Right hindlimb (tissue), 1 donor: Measurements from ENCODE around the gene COL21A1.

Source experiments
- DNase-seq: peaks from one replicate; pipeline ENCODE4 v3.0.0-alpha.2; 2018

COL21A1 gene

DNA sequence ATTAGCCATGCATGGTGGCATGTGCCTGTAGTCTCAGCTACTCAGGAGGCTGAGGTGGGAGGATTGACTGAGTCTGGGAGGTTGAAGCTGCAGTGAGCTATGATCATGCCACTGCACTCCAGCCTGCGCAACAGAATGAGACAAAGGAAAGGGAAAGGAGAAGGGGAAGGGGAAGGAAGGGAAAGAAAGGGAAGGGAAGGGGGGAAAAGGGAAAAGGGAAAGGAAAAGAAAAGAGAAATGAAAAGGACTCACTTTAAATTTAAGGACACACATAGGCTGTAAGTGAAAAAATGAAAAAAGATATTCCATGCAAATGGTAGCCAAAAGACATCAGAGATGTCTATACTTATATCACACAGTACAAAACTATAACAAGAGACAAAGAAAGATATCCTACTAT, 74.2 kb downstream of the COL21A1 start:
- no peak for DNase-seq

DNA sequence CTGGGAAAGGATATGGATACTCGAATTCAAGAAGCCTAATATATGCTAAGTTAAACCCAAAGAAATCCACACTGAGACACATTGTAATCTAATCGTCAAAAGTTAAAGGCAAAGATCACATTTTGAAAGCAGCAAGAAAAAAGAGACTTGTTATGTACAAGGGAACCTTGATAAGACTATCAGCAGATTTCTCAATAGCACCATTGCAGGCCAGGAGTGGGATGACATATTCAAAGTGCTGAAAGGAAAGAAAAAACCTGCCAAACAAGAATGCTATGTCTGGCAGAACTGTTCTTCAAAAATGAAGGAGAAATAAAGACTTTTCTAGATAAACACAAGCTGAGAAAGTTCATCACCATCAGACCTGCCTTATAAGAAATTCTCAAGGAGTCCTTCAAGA, 75.2 kb downstream of the COL21A1 start:
- DNase-seq = no peak

DNA sequence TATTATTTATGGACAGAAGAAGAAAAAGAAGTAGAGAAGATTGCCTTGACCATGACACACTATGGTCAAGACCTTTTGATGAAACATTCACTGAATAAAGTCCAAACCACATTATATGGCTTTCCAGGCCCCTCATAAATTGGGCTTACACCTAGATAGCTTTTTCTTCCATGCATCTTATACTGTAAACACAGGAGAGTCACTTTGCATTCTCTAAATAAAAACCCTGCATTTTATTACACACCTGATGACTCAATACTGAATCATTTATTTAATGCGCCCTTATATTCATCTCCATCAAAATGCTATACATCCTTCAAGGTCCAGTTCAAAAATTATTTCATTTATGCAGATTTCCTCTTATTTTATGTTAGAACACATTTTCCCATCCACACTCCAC, 78.0 kb downstream of the COL21A1 start:
- no peak for DNase-seq

DNA sequence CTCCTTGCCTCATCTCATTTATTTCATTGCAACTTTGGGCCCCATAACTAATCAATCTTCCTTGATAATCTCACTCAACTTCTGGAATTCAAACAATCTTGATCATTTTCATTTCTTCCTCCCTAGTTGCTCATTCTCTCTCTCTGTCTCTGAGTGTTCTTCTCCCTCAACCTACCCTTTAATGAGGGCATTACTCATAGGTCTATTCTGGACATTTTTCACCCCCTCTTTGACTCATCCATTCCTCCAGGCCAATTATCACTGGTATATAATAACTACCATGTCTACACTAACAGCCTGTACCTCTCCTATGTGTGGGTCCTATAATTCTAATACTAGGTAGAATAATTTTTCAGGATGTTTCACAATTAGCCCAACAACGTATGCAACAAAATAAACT, 78.8 kb downstream of the COL21A1 start:
- DNase-seq = no peak

DNA sequence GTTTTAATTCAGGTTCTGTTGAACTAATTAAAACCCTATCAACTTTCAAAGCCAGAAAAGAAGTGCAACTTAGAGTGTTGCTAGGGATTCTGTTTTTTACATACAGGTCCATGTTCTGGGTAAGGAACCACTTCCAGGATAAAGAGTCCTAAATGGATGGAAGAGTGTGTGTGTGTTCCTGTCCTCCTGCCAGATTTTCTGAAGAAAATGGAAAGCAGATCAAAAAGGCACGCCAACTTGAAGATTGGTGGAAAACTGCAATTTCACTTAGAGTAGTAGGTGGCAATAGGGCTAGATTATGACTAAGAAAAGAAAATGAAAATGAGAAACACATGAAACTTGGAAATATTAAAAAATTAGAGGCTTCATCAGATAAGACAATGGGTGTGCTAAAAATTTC, 85.3 kb downstream of the COL21A1 start:
- DNase-seq = no peak

DNA sequence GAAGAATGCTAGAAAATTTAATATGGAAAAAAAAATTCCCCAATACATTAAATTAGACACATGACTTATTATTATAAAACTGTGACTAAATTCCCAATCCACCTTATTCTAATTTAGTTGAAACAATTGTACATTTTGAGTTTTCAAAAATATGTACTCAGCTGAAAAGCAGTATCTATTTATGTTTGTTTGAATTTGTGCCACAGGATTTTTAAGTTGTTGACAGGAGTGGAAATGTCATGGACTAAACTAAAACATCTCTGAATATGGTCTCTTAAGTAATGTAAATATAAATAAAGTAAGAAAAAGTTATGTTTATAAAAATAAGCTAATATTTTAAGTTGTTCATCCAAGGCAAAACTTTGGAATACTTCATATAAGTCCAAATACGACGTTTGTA, 86.9 kb downstream of the COL21A1 start:
- DNase-seq = no peak

DNA sequence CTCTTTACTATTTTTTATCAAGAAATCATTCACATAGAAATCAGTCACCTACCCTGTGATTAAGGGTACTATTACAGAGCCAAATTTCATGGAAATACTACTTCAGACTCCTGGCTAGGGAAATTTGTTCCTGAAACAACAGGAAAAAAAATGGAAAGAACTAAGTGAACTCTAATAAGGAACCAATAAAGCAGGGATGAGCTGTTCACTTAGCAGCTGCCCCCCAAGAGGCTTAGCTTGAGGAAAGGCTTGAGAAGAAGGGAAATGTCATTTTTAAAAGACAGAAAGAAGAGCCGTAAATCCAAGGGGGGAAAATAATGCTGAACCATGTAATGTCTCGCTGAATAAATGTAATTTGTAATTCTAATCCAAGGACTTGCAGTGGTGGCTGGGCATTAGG, 88.8 kb downstream of the COL21A1 start:
- DNase-seq = no peak

DNA sequence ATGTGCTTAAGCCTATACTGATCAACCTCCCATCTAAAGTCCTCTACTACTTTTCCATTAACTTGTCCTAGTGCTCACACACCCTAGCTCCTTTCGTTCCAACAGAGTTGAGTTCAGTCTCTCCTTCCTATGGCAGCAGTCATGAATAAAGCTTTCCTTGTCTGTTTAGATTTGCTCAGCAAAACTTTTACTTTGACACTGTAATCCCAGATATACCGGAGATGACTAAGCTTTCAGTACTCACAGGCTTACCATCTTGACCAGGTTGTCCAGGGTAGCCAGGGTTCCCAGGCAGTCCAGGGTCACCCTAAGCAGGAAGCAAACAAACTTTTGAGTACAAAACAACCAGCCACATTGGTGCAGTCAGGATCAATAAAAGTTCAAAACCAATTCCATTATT, 90.7 kb downstream of the COL21A1 start:
- no peak for DNase-seq

DNA sequence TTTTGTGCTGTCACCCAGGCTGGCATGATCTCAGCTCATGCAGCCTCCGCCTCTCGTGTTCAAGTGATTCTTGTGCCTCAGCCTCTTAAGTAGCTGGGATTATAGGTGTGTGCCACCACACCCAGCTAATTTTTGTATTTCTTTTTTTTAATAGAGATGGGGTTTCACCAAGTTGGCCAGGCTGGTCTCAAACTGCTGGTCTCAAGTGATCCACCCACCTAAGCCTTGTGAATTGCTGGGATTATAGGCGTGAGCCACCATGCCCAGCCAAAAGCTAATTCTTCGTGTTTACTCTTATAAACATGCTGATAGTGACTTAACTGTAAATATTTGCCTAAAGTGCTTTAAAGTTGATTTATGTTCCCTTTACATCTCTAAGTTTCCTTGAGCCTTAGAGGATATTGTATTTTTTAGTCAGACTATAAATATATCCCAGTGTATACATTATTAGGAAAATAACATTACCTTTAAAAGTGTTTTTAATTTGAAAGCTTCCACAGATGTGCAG, 91.7 kb downstream of the COL21A1 start:
- DNase-seq = no peak

DNA sequence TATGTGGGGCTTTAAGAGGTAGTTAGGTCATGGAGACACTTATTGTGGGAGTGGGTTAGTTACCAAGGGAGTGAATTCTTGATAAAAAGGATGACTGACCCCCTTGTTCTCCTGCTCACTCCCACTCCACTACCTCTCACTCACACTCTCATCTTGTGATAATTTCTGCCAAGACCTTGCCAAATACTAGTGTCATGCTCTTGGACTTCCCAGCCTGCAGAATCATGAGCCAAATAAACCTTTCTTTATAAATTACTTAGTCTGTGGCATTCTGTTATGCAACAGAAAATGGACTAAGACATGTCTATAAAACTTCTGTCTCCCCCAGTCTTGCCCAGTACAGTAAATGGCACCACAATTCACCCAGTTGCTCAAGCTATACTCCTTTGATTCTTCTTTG, 93.3 kb downstream of the COL21A1 start:
- DNase-seq = no peak

DNA sequence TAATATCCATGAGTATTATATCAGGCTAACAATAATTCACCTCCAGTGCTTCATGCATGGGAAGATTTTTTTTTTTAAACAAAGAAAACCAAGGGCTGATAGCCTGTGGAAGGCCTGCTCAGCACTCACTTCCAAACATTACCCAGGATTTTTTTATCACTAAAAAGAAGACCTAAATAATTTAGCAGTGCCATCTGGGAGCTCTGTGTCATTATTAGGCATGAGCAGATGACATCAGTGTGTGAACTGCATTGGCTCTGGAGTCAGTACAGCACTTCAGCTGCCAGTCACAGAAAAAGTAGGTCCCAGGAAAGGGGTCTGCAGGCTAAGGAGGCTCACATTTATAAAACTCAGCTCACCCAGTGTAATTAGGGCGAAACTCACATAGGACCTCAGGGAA, 94.8 kb downstream of the COL21A1 start:
- DNase-seq = no peak

DNA sequence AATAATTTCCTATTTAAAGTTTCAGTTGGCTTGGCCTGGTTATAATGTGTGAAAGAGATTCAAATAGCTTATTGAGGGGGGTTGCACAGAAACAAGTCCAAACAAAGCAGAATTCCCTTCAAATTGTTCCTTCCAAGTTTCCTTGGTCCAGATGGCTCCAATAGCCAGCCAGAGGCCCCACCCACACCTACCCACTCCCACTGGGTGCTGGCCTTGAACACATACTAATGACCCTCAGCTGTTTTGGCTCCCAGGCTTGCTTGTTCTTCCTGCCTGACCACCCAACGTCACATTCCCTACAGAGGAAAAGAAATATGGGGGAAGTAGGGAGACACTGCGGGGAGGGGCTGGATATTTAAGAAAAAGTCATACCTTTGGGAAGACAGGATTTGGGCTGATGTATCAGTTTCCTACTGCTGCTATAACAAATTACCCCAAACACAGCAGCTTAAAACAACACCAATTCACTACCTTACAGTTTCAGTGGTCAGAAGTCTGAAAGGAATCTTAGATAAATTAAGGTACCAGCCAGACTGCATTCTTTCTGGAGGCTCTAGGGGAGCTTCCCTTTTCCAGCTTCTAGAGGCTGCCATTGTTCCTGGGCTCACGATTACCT, 95.7 kb downstream of the COL21A1 start:
- peak; percentile 68 for DNase-seq

DNA sequence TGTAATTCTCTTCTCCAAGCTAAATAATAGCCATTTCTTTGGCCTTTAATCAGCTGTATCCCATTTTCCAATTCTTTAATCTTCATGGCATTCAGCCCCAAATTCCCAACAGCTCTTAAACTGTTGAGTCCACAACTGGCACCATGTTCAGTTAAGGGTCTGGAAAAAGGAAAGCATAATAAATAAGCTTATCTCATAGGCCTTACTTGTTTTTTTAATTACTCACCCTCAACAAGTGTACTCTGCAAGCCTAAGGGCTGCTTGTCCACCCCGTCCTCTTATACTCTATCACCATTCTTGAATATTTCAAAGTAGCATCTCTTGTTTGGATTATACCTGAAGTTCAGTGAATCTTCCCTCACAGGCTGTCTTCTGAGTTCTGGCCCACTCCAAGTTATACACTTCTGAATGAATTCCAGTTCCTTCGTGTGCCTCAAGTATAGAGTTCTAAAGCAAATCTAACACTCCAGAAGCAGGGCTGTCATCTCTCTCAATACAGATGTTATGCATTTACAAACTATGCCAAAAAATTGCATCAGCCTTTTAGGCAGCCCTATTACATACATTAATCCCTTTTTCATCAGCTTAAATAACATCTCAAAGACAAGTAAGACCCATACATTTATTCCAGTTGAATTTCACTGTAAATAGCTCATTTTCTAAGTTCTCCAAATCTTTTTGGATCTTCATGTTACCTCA, 98.7 kb downstream of the COL21A1 start:
- DNase-seq = no peak

DNA sequence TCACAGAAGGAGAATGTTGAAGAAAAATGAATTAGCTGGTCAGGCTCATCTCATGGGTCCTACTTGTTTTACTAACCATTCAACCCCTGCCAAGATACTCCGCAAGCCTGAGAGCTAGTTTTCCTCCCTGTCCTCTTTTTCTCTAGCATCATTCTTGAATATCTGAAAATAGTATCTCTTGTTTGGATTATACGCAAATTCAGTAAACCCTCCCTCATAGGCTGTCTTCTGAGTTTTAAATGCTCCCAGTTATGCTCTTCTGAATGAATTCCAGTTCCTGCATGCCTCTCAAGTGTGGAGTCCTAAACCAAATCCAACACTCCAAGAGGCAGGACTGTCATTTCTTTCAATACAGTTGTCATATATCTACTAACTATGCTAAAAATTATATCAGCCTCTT, 99.6 kb downstream of the COL21A1 start:
- no peak for DNase-seq

DNA sequence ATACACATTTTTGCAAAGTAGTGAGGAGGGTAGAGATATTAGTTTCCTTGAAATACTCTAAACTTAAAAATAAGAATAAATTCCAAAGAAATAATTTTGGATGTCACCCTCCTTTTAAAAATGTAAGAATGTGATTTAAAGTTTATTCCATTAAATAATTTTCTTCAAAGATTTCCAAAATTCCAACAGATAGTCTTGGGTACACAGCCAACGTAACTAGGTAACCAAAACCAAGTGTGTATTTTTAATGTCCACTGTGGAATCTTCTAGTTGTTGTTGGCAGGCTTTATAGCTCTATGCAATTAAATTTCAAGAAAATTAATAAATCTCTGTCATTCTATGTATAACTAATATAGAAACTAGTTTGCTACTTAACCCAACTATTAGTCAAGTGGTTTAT, 101.3 kb downstream of the COL21A1 start:
- DNase-seq = no peak

DNA sequence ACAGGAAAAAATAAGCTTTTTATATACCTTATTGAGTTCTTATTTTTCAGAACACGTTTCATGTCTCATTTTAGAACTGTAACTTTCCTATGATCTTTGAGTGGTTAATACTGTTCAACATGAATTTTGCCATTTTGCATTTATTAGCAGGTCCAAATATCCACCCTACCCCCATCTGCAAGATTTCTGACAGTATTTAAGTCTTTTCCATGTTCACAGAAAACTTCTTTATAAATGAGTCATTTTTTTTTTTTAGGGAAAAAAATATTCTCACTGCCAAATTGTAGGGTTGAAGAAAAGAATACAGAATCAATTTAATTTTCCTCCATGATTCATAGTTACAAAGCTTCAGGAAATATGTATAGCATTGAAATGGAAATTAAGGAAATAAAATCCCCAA, 101.8 kb downstream of the COL21A1 start:
- DNase-seq = no peak

DNA sequence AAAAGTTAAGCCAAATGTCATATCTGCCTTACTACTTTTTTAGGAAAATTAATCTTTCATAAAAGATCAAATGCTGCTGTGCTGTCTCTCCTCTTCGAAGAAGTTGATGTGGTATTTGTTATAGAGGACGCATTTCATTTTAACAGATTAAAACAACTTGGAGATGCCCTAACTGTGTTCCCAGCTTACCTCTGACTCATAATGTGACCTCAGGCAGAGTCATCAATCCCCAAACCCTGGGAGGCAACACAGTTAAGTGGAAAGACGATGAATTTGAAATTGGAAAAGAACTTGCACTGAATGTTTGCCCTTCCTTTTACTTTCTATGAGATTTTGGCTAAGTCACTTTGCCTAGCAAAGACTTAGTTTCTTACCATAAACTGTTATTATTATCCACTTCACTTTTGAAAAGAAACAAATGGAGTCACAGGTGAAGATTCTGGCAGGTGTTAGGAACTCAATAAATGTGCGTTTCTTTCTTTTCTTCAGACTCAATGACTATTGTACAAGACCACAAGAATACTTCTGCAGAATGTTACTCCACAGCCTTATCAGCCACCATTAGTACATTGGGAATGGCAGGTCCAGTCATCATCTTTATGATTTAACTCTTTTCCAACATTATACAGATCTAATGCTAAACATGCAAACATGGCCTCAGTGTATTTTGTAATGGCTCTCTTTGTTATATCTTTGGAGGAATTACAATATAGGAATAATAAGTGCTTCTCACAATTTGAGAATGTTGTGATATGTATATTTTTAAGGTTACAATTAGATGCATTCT, 102.6 kb downstream of the COL21A1 start:
- no peak for DNase-seq

DNA sequence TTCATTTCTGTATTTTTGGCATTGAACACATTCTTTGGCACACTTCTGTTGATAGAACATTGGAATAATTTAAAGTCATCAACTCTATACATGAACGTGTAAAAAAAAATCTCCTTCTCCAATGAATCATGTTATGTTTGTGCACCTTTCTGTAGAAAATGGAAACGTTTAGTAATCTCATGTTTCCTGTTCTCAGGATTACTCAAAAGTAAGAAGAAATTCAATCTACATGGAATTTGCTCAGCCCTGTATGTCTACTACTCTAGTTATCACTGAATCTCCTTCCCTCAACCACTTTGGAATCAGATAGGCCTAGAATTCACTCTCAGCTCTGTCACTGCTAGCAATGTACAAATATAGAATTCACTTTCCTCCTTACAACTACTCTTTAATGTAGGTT, 103.6 kb downstream of the COL21A1 start:
- DNase-seq = no peak

DNA sequence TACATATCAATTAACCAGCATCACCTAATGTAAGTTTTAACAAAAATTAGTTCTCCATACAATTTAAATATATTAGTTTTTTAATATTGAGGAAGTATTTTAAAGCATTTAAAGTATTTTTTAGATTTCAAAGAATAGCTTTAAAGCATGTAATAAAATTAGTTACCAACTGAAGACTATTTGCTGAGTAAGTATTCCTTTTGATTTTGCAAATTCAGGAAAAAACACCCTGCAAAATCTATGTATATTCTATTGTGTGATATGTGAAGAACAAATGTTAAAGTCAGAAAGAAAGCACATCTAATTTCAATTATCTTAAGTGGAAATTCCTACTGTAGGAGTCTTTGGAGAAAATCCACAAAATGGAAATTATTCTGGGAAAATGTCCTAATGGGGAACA, 107.3 kb downstream of the COL21A1 start:
- DNase-seq = no peak

DNA sequence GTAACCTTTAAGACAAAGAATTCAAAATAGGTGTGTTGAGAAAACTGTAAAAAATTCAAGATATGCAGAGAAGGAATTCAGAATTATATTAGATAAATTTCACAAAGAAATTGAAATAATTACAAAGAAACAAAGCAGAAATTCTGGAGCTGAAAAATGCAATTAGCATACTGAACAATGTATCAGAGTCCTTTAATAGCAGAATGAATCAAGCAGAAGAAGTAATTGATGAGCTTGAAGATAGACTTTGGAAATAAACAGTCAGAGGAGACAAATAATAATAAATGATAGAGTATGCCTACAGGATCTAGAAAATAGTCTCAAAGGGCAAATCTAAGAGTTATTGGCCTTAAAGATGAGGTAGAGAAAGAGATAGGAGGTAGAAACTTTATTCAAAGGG, 131.7 kb downstream of the COL21A1 start:
- no peak for DNase-seq

DNA sequence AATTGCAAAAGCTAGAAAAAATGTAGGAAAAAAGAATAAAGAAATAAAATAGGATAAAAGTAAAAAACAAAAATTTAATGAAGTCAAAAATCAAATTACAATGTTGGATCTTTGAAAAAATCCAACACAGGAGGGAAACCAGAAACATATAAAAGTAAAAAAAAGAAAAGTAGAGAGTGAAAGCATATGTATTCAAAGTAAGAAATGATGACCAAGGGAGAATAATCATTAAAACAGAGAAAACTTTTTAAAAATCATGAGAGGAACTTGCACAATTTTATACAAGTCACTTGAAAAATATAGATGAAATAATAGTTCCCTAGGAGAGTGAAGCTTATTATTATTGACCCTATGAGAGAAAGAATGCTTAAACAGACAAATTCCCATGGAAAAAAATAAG, 138.2 kb downstream of the COL21A1 start:
- DNase-seq = no peak

DNA sequence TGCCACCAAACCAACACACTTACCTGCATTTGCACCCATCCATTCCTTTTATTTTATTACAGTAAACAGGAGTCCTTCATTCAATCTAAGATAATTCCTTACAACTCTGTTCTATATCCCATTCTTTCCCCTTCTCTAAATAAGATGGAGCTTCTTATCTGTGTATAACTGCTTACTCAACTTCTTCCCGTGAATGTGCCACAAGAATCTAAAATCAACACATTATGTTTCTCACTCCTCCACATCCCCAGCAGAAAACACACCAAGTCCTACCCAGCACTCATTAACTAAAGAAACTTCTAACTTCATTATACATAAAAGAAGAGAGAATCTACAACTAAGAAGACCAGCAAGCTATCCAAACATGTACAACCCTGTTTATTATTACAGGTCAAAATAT, 141.1 kb downstream of the COL21A1 start:
- DNase-seq = no peak

DNA sequence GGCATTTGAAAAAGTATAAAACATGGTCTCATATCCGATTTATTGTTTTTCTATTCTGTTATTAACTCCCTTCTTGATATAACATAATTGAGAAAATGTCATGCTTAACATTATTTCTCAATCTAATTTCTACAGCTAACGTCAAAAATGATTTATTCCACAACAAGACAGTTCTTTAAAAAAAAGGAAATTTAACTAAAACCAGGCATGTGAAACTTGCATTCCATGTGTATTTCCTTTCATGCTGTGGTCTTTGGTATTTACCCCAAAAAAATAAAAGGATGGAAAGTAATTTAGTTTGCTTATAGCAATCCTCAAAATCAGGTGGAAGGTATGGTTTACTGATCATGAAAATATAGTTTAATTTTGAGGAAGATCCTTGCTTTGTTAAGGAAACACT, 142.8 kb downstream of the COL21A1 start:
- no peak for DNase-seq

DNA sequence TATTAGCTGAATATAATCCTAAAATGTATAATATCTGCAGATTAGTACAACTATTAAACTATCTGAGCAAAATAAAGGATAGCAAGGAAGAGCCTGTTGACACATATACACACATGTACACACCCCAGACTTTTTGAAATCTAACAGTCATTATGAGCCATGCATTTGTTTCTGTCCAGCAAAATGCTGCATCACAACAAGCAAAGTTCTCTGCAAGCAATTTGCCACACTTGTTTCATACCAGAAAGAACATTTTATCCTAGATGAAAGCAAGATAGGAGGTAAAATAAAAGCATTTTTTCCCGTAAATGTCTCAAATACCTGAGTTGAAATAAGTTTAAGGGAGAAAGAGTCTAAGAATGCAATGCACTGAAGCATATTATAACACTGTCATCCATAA, 145.2 kb downstream of the COL21A1 start:
- DNase-seq = no peak
